ENCODE data around the gene CD7.

- TF ChIP-seq, protein P1, sequence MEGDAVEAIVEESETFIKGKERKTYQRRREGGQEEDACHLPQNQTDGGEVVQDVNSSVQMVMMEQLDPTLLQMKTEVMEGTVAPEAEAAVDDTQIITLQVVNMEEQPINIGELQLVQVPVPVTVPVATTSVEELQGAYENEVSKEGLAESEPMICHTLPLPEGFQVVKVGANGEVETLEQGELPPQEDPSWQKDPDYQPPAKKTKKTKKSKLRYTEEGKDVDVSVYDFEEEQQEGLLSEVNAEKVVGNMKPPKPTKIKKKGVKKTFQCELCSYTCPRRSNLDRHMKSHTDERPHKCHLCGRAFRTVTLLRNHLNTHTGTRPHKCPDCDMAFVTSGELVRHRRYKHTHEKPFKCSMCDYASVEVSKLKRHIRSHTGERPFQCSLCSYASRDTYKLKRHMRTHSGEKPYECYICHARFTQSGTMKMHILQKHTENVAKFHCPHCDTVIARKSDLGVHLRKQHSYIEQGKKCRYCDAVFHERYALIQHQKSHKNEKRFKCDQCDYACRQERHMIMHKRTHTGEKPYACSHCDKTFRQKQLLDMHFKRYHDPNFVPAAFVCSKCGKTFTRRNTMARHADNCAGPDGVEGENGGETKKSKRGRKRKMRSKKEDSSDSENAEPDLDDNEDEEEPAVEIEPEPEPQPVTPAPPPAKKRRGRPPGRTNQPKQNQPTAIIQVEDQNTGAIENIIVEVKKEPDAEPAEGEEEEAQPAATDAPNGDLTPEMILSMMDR (IDR thresholded peaks at IDR 0.05; ENCODE audit: low read length): no peak
- TF ChIP-seq EZH2 (IDR thresholded peaks at IDR 0.05; ENCODE audit: borderline replicate concordance, low read length): no peak
These were observed 23.2 kb downstream of the CD7 start for GRCh38 chr17:82294064-82294773.

Data from OCI-LY1 (cell line).